ENCODE results near the gene DNAJC25.

The DNAJC25 gene

GRCh38 chr9:111633389-111633736, 2.2 kb downstream of the DNAJC25 start:
- peaks cover 12 to 26% (median 21%) of the 10 kb centered on the region in 4 experiments for H3K4me1 ChIP-seq (ENCODE audit: control extremely low read depth in 1 of 4, control insufficient read depth in 4 of 4, insufficient read depth in 4 of 4, low read length in 3 of 4)
- DNase-seq, result no peak
- H3K36me3 ChIP-seq (ENCODE audit: control insufficient read depth in 4 of 4, insufficient read depth in 4 of 4, low read length in 3 of 4), result peaks cover 0 to 7% (median 0%) of the 10 kb centered on the region in 4 experiments
- H3K9me3 ChIP-seq (ENCODE audit: control extremely low read depth in 1 of 5, control insufficient read depth in 4 of 5, insufficient read depth in 2 of 5, low read depth in 1 of 5, low read length in 4 of 5), result no peaks in the 10 kb centered on the region
- WGBS (ENCODE audit: insufficient coverage), result 100% methylated on average over 1 of the region's 1 CpG
- no peak overlapping the region for H3K4me3 ChIP-seq (ENCODE audit: control insufficient read depth in 1 of 7, extremely low read depth in 1 of 7, insufficient read depth in 4 of 7, low read depth in 2 of 7, low read length in 6 of 7)
- no peak overlapping the region for H3K27ac ChIP-seq (ENCODE audit: insufficient read depth in 1 of 2, low read depth in 1 of 2, low read length in 2 of 2, poor library complexity in 1 of 2, severe bottlenecking in 2 of 2)
- no peaks in the 10 kb centered on the region for H3K27me3 ChIP-seq (replicated peaks in 2 of 5; ENCODE audit: control insufficient read depth in 4 of 5, insufficient read depth in 5 of 5, low read length in 4 of 5)
- ChIA-PET POLR2A (interaction anchor here (0.6 kb wide), 1 partner anchor 1989 kb away, joined by 3 read pairs; no protein-coding TSS in a partner anchor), CTCF (no interaction called here)

GRCh38 chr9:111634860-111635259, 3.7 kb downstream of the DNAJC25 start:
- no peak for DNase-seq
- H3K9me3 ChIP-seq (ENCODE audit: control extremely low read depth in 1 of 5, control insufficient read depth in 4 of 5, insufficient read depth in 2 of 5, low read depth in 1 of 5, low read length in 4 of 5), result no peaks in the 10 kb centered on the region
- ChIA-PET CTCF (no interaction called here), POLR2A (no interaction called here)
- no CpG with 5 or more reads among the region's 1 CpG for WGBS (ENCODE audit: insufficient coverage)
- H3K27me3 ChIP-seq (replicated peaks in 2 of 5; ENCODE audit: control insufficient read depth in 4 of 5, insufficient read depth in 5 of 5, low read length in 4 of 5), result no peaks in the 10 kb centered on the region
- H3K4me3 ChIP-seq (ENCODE audit: control insufficient read depth in 1 of 7, extremely low read depth in 1 of 7, insufficient read depth in 4 of 7, low read depth in 2 of 7, low read length in 6 of 7), result no peak overlapping the region
- peaks cover 0 to 10% (median 0%) of the 10 kb centered on the region in 4 experiments for H3K36me3 ChIP-seq (ENCODE audit: control insufficient read depth in 4 of 4, insufficient read depth in 4 of 4, low read length in 3 of 4)
- peaks cover 12 to 26% (median 21%) of the 10 kb centered on the region in 4 experiments for H3K4me1 ChIP-seq (ENCODE audit: control extremely low read depth in 1 of 4, control insufficient read depth in 4 of 4, insufficient read depth in 4 of 4, low read length in 3 of 4)
- H3K27ac ChIP-seq (ENCODE audit: insufficient read depth in 1 of 2, low read depth in 1 of 2, low read length in 2 of 2, poor library complexity in 1 of 2, severe bottlenecking in 2 of 2), result no peak overlapping the region

GRCh38 chr9:111637421-111637950, 6.4 kb downstream of the DNAJC25 start:
- Histone ChIP-seq H3K9me3 (ENCODE audit: control extremely low read depth in 1 of 5, control insufficient read depth in 4 of 5, insufficient read depth in 2 of 5, low read depth in 1 of 5, low read length in 4 of 5) (no peaks in the 10 kb centered on the region), H3K27me3 (replicated peaks in 2 of 5; ENCODE audit: control insufficient read depth in 4 of 5, insufficient read depth in 5 of 5, low read length in 4 of 5) (no peaks in the 10 kb centered on the region), H3K4me3 (ENCODE audit: control insufficient read depth in 1 of 7, extremely low read depth in 1 of 7, insufficient read depth in 4 of 7, low read depth in 2 of 7, low read length in 6 of 7) (no peak overlapping the region), H3K27ac (ENCODE audit: insufficient read depth in 1 of 2, low read depth in 1 of 2, low read length in 2 of 2, poor library complexity in 1 of 2, severe bottlenecking in 2 of 2) (no peak overlapping the region), H3K4me1 (ENCODE audit: control extremely low read depth in 1 of 4, control insufficient read depth in 4 of 4, insufficient read depth in 4 of 4, low read length in 3 of 4) (peaks cover 0 to 10% (median 7%) of the 10 kb centered on the region in 4 experiments), H3K36me3 (ENCODE audit: control insufficient read depth in 4 of 4, insufficient read depth in 4 of 4, low read length in 3 of 4) (peaks cover 0 to 10% (median 0%) of the 10 kb centered on the region in 4 experiments)
- WGBS (ENCODE audit: insufficient coverage), result 82% methylated on average over 6 of the region's 6 CpGs
- no peak for DNase-seq
- CTCF ChIA-PET, result interaction anchor here (0.7 kb wide), 1 partner anchor 166 kb away, joined by 3 read pairs; no protein-coding TSS in a partner anchor
- POLR2A ChIA-PET, result no interaction called here

- H3K27me3 ChIP-seq (replicated peaks in 2 of 5; ENCODE audit: control insufficient read depth in 4 of 5, insufficient read depth in 5 of 5, low read length in 4 of 5), result no peaks in the 10 kb centered on the region
- H3K9me3 ChIP-seq (ENCODE audit: control extremely low read depth in 1 of 5, control insufficient read depth in 4 of 5, insufficient read depth in 2 of 5, low read depth in 1 of 5, low read length in 4 of 5), result no peaks in the 10 kb centered on the region
- peaks cover 4 to 40% (median 14%) of the 10 kb centered on the region in 4 experiments for H3K36me3 ChIP-seq (ENCODE audit: control insufficient read depth in 4 of 4, insufficient read depth in 4 of 4, low read length in 3 of 4)
- no peak for DNase-seq
- no peaks in the 10 kb centered on the region for H3K4me1 ChIP-seq (ENCODE audit: control extremely low read depth in 1 of 4, control insufficient read depth in 4 of 4, insufficient read depth in 4 of 4, low read length in 3 of 4)
- 89% methylated on average over 4 of the region's 8 CpGs for WGBS (ENCODE audit: insufficient coverage)
- ChIA-PET POLR2A (interaction anchor here (0.7 to 1.1 kb wide), 2 partner anchors 13 to 24 kb away, joined by 3 to 4 read pairs; partner anchors contain the start of gene DNAJC25), CTCF (no interaction called here)
- H3K27ac ChIP-seq (ENCODE audit: insufficient read depth in 1 of 2, low read depth in 1 of 2, low read length in 2 of 2, poor library complexity in 1 of 2, severe bottlenecking in 2 of 2), result no peak overlapping the region
- H3K4me3 ChIP-seq (ENCODE audit: control insufficient read depth in 1 of 7, extremely low read depth in 1 of 7, insufficient read depth in 4 of 7, low read depth in 2 of 7, low read length in 6 of 7), result no peak overlapping the region
Measured at GRCh38 chr9:111644195-111644772, 13.2 kb downstream of the DNAJC25 start.

GRCh38 chr9:111645806-111646205, 14.7 kb downstream of the DNAJC25 start:
- H3K4me3 ChIP-seq (ENCODE audit: control insufficient read depth in 1 of 7, extremely low read depth in 1 of 7, insufficient read depth in 4 of 7, low read depth in 2 of 7, low read length in 6 of 7), result no peak overlapping the region
- H3K27me3 ChIP-seq (replicated peaks in 2 of 5; ENCODE audit: control insufficient read depth in 4 of 5, insufficient read depth in 5 of 5, low read length in 4 of 5), result no peaks in the 10 kb centered on the region
- H3K36me3 ChIP-seq (ENCODE audit: control insufficient read depth in 4 of 4, insufficient read depth in 4 of 4, low read length in 3 of 4), result peaks cover 4 to 44% (median 16%) of the 10 kb centered on the region in 4 experiments
- POLR2A ChIA-PET, result no interaction called here
- H3K9me3 ChIP-seq (ENCODE audit: control extremely low read depth in 1 of 5, control insufficient read depth in 4 of 5, insufficient read depth in 2 of 5, low read depth in 1 of 5, low read length in 4 of 5), result no peaks in the 10 kb centered on the region
- CTCF ChIA-PET, result no interaction called here
- no peaks in the 10 kb centered on the region for H3K4me1 ChIP-seq (ENCODE audit: control extremely low read depth in 1 of 4, control insufficient read depth in 4 of 4, insufficient read depth in 4 of 4, low read length in 3 of 4)
- no peak overlapping the region for H3K27ac ChIP-seq (ENCODE audit: insufficient read depth in 1 of 2, low read depth in 1 of 2, low read length in 2 of 2, poor library complexity in 1 of 2, severe bottlenecking in 2 of 2)
- no CpG with 5 or more reads among the region's 1 CpG for WGBS (ENCODE audit: insufficient coverage)
- no peak for DNase-seq

- peaks cover 4 to 44% (median 16%) of the 10 kb centered on the region in 4 experiments for H3K36me3 ChIP-seq (ENCODE audit: control insufficient read depth in 4 of 4, insufficient read depth in 4 of 4, low read length in 3 of 4)
- H3K27ac ChIP-seq (ENCODE audit: insufficient read depth in 1 of 2, low read depth in 1 of 2, low read length in 2 of 2, poor library complexity in 1 of 2, severe bottlenecking in 2 of 2), result no peak overlapping the region
- no peak for DNase-seq
- no peaks in the 10 kb centered on the region for H3K4me1 ChIP-seq (ENCODE audit: control extremely low read depth in 1 of 4, control insufficient read depth in 4 of 4, insufficient read depth in 4 of 4, low read length in 3 of 4)
- H3K9me3 ChIP-seq (ENCODE audit: control extremely low read depth in 1 of 5, control insufficient read depth in 4 of 5, insufficient read depth in 2 of 5, low read depth in 1 of 5, low read length in 4 of 5), result no peaks in the 10 kb centered on the region
- CTCF ChIA-PET, result no interaction called here
- no peaks in the 10 kb centered on the region for H3K27me3 ChIP-seq (replicated peaks in 2 of 5; ENCODE audit: control insufficient read depth in 4 of 5, insufficient read depth in 5 of 5, low read length in 4 of 5)
- H3K4me3 ChIP-seq (ENCODE audit: control insufficient read depth in 1 of 7, extremely low read depth in 1 of 7, insufficient read depth in 4 of 7, low read depth in 2 of 7, low read length in 6 of 7), result no peak overlapping the region
- WGBS (ENCODE audit: insufficient coverage), result no CpG with 5 or more reads among the region's 2 CpGs
- POLR2A ChIA-PET, result no interaction called here
Measured at GRCh38 chr9:111646417-111646816, 15.3 kb downstream of the DNAJC25 start.

GRCh38 chr9:111648066-111648465, 16.9 kb downstream of the DNAJC25 start:
- Histone ChIP-seq H3K27me3 (replicated peaks in 2 of 5; ENCODE audit: control insufficient read depth in 4 of 5, insufficient read depth in 5 of 5, low read length in 4 of 5) (no peaks in the 10 kb centered on the region), H3K4me1 (ENCODE audit: control extremely low read depth in 1 of 4, control insufficient read depth in 4 of 4, insufficient read depth in 4 of 4, low read length in 3 of 4) (no peaks in the 10 kb centered on the region), H3K36me3 (ENCODE audit: control insufficient read depth in 4 of 4, insufficient read depth in 4 of 4, low read length in 3 of 4) (peaks cover 0 to 38% (median 17%) of the 10 kb centered on the region in 4 experiments), H3K4me3 (ENCODE audit: control insufficient read depth in 1 of 7, extremely low read depth in 1 of 7, insufficient read depth in 4 of 7, low read depth in 2 of 7, low read length in 6 of 7) (no peak overlapping the region), H3K9me3 (ENCODE audit: control extremely low read depth in 1 of 5, control insufficient read depth in 4 of 5, insufficient read depth in 2 of 5, low read depth in 1 of 5, low read length in 4 of 5) (no peaks in the 10 kb centered on the region), H3K27ac (ENCODE audit: insufficient read depth in 1 of 2, low read depth in 1 of 2, low read length in 2 of 2, poor library complexity in 1 of 2, severe bottlenecking in 2 of 2) (no peak overlapping the region)
- POLR2A ChIA-PET, result no interaction called here
- CTCF ChIA-PET, result interaction anchor here (1.3 kb wide), 1 partner anchor 50 kb away, joined by 3 read pairs; no protein-coding TSS in a partner anchor
- no peak for DNase-seq
- WGBS (ENCODE audit: insufficient coverage), result 94% methylated on average over 2 of the region's 4 CpGs

All from common myeloid progenitor, CD34-positive (primary cell).